Forelimb muscle (tissue), 1 donor: Measurements from ENCODE around the gene HOXC9. TPM values are rescaled to one million over a fixed set of nuclear protein-coding genes. Genes with fewer than 3 reads are reported as not detected.
A peak's percentile ranks its signal among the peaks of the same experiment; 100 is the strongest.
"Not testable (repeated sequence)": the region's sequence is repeated elsewhere in the genome, so short reads cannot be mapped to it uniquely, and the experiment has no call there.

Experiments used
- DNase-seq: peaks from one replicate; pipeline ENCODE4 v3.0.0-alpha.2; 2013; ENCODE audit warnings: low read depth
- polyA plus RNA-seq: library from polyadenylated mRNA; unstranded; fragments of 120-200 nt; gene quantifications from one replicate; pipeline ENCODE4 v1.2.1, GENCODE V29; 2013; ENCODE audit not compliant: insufficient read length

HOXC9 gene
- polyA plus RNA-seq, 1 donor = 0.52 TPM

- DNase-seq = no peak
Observed at GRCh38 chr12:54038871-54039414, 39.0 kb downstream of the HOXC9 start.

DNA sequence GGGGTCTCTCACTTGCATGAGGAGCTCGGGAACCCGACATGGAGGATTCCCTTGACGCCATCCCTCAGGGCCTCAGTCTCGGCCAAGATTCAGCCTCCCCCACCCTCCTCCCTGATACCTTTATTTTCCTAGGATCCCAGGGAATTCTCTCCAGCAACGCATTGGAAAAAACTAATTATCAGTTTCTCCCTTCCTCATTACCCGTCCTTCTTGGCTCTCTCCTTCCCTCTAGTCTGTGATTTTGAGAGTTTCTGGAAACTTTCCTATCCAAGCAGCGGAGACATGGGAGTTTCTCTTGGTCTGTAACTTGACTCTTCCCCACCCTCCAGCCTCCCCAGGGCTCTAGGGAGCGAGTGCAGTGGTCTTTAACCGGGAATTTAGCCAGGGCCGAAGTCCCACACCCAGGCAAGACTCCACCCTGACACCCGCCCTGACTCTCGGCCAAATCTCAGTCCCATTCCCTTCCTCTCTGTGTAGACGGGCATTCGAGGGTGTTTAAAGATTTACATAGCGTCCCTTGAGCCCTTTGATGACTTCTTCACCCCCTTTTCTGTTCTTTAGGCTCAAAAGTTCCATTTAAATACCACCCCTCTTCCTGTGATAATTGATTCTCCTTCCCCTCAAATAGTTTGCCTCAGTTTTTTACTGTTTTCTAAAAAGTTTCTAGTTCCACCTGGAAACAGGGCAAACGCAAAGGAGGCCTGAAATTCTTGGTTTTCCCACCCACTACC lies 39.6 kb downstream of the HOXC9 start:
- peak; percentile 89 for DNase-seq

DNA sequence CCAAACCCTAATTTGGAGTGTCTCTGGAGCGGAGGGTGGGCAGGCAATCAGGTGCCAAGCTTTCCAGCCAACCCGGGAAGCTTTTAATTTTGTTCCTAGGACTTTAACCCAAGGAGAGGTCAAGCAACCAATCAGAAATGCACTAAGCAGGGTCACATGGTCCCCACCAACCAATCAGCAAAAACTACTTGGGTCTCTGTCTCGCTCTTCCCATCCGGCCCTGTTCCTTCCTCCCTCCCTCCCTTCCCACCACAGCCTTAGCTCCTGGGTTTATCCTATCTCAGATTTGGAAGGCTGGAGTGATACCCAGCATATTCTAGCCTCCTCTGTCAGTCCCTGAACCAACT lies 40.2 kb downstream of the HOXC9 start:
- no peak for DNase-seq

GRCh38 chr12:54040648-54041047 lies 40.7 kb downstream of the HOXC9 start:
- no peak for DNase-seq

GRCh38 chr12:54041097-54041690 lies 41.2 kb downstream of the HOXC9 start:
- DNase-seq = no peak

GRCh38 chr12:54042033-54042432 lies 42.1 kb downstream of the HOXC9 start:
- not testable (repeated sequence) for DNase-seq

- no peak for DNase-seq
Observed at GRCh38 chr12:54042970-54043853, 43.3 kb downstream of the HOXC9 start.

DNA sequence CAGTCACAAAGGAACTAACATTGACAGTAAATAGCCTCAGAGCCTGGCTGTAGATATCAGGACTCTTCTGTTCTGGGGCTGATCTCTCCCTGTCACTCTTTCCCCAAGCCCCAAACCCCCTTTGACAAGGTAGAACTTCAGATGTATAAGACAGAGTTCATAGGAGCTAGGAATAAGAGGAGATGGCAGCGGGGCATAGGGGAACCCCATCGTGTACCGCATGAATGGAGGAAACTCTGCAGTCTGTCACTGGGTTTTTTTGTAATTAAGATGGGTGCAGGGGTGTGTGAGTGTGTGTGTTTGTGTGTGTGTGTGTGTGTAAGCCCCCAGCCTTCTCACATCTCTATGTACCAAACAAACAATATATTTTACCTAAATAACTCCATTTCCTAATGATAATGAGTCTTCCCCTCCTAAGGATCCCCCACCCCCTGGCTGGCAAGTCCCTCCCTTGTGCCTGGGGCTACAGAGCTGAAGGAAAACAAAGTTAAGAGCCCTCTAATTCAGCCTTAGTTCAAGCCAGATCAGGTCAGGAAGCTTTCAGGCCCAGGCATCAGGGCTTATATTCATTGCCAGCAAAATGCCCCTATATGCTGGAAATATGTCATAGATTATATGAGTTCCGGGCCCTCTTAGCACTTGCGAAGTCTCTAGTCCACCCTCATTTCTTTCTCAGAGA lies 44.6 kb downstream of the HOXC9 start:
- DNase-seq = no peak

DNA sequence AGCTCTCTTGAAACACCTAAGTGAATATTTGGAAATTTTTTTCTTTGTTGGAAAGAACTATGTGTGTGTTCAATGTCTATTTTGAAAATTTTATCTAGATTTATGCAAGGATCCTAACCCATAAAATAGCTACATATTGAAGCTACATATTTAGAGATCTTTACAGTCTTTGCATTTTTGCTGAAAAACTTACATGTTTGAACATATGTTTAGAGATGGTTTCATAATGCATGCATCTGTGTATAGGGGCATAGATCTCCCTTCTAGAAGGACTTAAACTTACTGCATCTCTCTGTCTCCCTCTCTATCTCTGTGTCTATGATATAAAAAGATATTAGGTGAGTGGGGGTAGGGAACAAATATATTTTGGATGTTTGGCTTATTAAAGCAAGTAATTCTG lies 45.4 kb downstream of the HOXC9 start:
- no peak for DNase-seq

GRCh38 chr12:54045868-54046521 lies 46.0 kb downstream of the HOXC9 start:
- DNase-seq = no peak

DNA sequence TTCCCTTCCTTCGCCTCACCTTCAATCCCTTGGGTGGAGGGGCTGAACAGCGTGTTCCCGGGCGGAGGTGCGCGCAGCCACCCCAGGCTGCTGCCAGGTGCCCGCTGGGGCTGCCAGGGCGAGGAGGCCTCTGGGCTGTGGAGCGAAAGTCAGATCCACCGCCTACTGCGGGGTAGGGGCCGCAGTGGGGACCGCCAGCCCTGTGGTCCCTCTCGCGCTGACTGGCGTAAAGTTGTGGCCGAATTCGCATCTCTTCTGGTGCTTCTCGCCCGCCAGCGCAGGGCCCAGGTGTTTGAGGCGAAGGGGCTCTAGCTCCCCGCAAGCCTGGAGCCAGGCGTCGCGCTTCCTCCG lies 46.8 kb downstream of the HOXC9 start:
- no peak for DNase-seq

GRCh38 chr12:54047160-54047963 lies 47.4 kb downstream of the HOXC9 start:
- DNase-seq = no peak

- no peak for DNase-seq
Observed at GRCh38 chr12:54047964-54048303, 48.0 kb downstream of the HOXC9 start.

GRCh38 chr12:54048406-54049093 lies 48.6 kb downstream of the HOXC9 start:
- DNase-seq = no peak

DNA sequence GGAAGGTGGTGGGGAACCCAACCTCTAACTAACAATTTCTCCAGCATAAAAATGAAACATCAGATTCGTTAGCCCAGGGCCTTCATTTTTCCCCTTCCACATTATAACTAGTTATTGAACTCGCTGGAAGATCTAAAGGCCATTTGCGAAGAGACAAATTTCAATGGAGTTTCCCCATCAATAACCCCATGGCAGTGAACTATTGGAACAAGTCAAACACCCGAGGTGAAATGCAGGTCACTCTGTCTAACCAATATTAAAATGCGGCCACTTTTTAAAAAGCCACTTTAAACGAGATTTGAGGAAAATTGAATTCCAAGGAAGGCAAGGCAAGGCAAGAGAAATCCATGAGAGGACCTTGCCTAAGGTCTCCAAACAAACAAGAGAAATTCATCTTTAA lies 49.1 kb downstream of the HOXC9 start:
- DNase-seq = no peak

DNA sequence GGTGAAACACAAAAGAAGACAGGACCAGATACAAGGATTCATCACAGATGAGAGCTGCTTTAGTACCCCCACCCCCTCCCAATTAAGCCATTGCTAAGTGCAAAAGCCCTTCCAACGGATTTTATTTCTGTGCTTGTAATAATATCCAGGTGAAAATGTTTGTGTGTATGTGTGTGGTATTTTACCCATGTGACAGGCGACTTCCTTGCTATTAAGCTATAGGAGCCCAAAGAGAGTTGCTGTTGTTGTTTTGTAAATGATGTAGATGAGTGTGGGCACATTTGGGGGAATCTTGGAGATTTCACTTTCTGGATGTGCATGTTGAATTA lies 50.5 kb downstream of the HOXC9 start:
- DNase-seq = no peak

DNA sequence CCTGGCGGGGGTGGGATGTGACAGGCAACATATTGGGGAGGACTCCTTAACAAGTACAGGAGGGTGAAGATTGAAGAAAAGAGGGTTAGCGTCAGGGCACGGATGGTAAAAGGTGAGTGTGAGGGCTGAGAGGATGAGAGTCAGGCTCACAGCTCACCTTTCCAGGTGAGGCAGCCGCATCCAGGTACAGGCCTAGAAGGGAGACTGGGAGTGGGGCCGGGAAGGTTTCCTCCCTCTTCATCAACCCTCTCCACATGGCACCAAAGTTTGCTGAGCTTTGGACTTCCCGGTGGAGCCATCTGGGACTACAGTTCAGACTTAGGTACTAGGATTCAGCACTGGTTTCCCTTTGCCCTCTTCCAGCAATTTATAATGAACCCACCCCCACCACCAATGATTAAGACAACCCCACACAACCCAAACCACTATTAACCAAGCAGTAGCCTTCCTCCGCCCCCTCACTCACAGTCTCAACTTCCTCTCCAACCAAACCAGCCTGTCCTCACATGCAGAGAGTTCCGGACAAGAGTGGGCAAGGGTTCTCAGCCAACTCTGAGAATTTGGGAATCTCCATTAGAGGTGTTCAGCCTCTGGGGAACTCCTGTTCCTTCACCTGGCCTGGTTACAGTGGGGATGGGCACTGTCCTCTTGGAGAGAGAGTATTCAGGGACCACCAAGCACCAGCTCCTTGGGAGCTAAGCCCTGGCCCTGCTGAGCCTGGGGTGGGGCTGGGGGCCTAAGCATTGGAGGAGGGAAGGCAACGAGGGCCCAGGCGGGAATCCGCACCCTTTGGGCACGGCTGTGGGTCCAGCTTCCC lies 51.3 kb downstream of the HOXC9 start:
- DNase-seq = no peak

DNA sequence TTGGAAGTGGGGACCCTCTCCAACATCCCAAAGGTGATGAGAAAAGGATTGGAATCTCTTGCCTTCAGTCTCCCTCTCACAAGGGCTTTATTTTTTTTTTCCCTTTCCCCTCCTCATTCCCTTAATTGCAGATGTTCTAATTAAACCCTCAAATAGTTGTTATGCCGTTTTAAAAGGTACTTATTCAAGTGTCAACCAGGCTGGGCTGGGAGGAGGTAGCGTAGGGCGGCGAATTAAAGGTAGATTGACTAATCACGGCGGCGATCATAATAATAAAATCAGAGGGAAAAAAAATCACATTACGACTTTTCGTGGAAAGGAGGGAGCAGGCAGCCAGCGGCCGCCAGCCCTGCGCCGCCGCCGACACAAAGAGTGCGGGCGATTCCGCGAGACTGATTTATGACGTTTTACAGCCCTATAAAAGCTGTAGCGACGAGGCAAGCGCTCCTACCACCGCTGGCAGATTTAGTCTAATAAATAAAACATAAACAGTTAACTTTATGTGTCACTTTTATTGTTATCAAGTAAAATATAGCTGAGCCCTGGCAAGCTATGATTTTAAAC lies 52.0 kb downstream of the HOXC9 start:
- DNase-seq = no peak

GRCh38 chr12:54052438-54053002 lies 52.6 kb downstream of the HOXC9 start:
- DNase-seq = no peak
